ENCODE data around the gene STATH.
"Not testable (repeated sequence)": the region's sequence is repeated elsewhere in the genome, so short reads cannot be mapped to it uniquely, and the experiment has no call there.

STATH gene

DNA sequence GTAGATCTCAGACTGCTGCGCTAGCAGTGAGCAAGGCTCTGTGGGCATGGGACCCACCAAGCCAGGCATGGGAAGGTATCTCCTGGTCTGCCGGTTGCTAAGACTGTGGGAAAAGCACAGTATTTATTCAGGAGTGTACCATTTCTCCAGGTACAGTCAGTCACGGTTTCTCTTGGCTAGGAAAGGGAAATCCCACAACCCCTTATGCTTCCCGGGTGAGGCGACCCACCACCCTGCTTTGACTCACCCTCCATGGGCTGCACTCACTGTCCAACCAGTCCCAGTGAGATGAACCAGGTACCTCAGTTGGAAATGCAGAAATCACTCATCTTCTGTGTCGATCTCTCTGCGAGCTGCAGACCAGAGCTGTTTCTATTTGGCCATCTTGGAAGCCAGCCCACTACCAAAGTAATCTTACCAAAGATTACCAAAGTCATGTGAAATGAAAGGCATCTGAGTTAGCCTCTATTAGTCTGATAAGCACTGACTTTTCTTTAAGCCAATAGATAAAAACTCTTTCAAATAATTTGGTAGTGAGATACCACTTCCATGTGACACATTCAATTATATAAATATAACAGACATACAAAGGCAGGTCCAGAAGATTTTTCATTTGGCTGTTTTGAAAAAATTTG is 46.0 kb downstream of the STATH start:
- POLR2A ChIA-PET (ENCODE audit: low non-redundant PET): no interaction called here
- CTCF ChIA-PET: interaction anchor here (0.7 kb wide), 1 partner anchor 22 kb away, joined by 3 read pairs; no protein-coding TSS in a partner anchor
- no peak for DNase-seq (ENCODE audit: low spot score)
- TF ChIP-seq CTCF (conservative IDR thresholded peaks at IDR 0.05; ENCODE audit: low read depth): no peak
- no peak overlapping the region for H3K27ac ChIP-seq

DNA sequence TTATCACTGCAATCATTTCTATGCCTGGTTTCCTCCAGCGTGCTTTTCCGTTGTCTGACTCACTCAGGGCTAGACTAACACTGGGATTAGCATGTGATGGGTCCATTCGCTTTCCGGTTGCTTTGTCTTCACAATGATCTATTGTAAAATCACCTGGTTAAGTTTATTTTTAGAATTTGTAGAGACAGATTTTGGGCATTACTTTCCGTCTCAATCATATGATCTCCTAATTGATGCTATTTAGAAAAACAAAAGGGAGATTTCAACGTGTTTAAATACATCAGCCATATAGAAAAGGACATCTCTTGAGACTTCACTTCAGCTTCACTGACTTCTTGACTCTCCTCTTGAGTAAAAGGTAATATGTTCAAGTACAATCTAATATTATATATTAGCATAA is 54.4 kb downstream of the STATH start, which contains the start of gene HTN1:
HTN1 (plus strand) TSS at position 301 of the 400 bp plus-strand sequence. CDS start 2,639 bp downstream, outside the sequence.
- CTCF ChIA-PET; DNase-seq (ENCODE audit: low spot score); H3K27ac ChIP-seq; POLR2A ChIA-PET (ENCODE audit: low non-redundant PET): not testable (repeated sequence)
